ENCODE measurements around the gene AIG1. TPM values are rescaled to one million over a fixed set of nuclear protein-coding genes. Genes with fewer than 3 reads are reported as not detected.

AIG1 gene
- total RNA-seq, 3 donors from 2014 or later (not counting 1 experiment from before 2014, with no cell fraction given): 5.6 to 8.9 (median 6.2) TPM

- H3K4me1 ChIP-seq (ENCODE audit: control insufficient read depth, insufficient read depth, low read length): no peaks in the 10 kb centered on the region
- H3K4me3 ChIP-seq (ENCODE audit: low read length): no peak overlapping the region
- TF ChIP-seq, protein P1, sequence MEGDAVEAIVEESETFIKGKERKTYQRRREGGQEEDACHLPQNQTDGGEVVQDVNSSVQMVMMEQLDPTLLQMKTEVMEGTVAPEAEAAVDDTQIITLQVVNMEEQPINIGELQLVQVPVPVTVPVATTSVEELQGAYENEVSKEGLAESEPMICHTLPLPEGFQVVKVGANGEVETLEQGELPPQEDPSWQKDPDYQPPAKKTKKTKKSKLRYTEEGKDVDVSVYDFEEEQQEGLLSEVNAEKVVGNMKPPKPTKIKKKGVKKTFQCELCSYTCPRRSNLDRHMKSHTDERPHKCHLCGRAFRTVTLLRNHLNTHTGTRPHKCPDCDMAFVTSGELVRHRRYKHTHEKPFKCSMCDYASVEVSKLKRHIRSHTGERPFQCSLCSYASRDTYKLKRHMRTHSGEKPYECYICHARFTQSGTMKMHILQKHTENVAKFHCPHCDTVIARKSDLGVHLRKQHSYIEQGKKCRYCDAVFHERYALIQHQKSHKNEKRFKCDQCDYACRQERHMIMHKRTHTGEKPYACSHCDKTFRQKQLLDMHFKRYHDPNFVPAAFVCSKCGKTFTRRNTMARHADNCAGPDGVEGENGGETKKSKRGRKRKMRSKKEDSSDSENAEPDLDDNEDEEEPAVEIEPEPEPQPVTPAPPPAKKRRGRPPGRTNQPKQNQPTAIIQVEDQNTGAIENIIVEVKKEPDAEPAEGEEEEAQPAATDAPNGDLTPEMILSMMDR (IDR thresholded peaks at IDR 0.05): no peak
- H3K36me3 ChIP-seq (ENCODE audit: control insufficient read depth, insufficient read depth, low read length): no peaks in the 10 kb centered on the region
- H3K36me3 Mint-ChIP-seq: no peaks in the 10 kb centered on the region
- no peaks in the 10 kb centered on the region for H3K27me3 ChIP-seq (ENCODE audit: control insufficient read depth, insufficient read depth, low read length)
- ATAC-seq (no peak), DNase-seq (no peak)
- WGBS (ENCODE audit: insufficient coverage): 94% methylated on average over 16 of the region's 16 CpGs
- intact Hi-C loops (cut with micrococcal nuclease): no loop called here
- no peaks in the 10 kb centered on the region for H3K9me3 ChIP-seq (ENCODE audit: control insufficient read depth, insufficient read depth, low read length)
- no peak overlapping the region for H3K27ac ChIP-seq (ENCODE audit: low read length)
- H3K27me3 Mint-ChIP-seq (ENCODE audit: low read depth in 2 of 2): no peaks in the 10 kb centered on the region
- no peak overlapping the region for H3K4me3 Mint-ChIP-seq
- no peaks in the 10 kb centered on the region for H3K4me1 Mint-ChIP-seq
- no peak overlapping the region for H3K27ac Mint-ChIP-seq
- H3K9me3 Mint-ChIP-seq: no peaks in the 10 kb centered on the region
These were observed 175.6 kb downstream of the AIG1 start for GRCh38 chr6:143236151-143236798.

- DNase-seq (no peak), ATAC-seq (no peak)
- H3K4me3 Mint-ChIP-seq: no peak overlapping the region
- no peaks in the 10 kb centered on the region for H3K27me3 ChIP-seq (ENCODE audit: control insufficient read depth, insufficient read depth, low read length)
- WGBS (ENCODE audit: insufficient coverage): 88% methylated on average over 1 of the region's 1 CpG
- H3K27ac Mint-ChIP-seq: no peak overlapping the region
- no peaks in the 10 kb centered on the region for H3K9me3 ChIP-seq (ENCODE audit: control insufficient read depth, insufficient read depth, low read length)
- no peaks in the 10 kb centered on the region for H3K36me3 ChIP-seq (ENCODE audit: control insufficient read depth, insufficient read depth, low read length)
- H3K4me1 Mint-ChIP-seq: no peaks in the 10 kb centered on the region
- TF ChIP-seq, protein P1 (IDR thresholded peaks at IDR 0.05): no peak
- intact Hi-C loops (cut with micrococcal nuclease): no loop called here
- no peak overlapping the region for H3K4me3 ChIP-seq (ENCODE audit: low read length)
- H3K27ac ChIP-seq (ENCODE audit: low read length): no peak overlapping the region
- no peaks in the 10 kb centered on the region for H3K4me1 ChIP-seq (ENCODE audit: control insufficient read depth, insufficient read depth, low read length)
- peaks cover 0 to 6% of the 10 kb centered on the region in 2 donors for H3K27me3 Mint-ChIP-seq (ENCODE audit: low read depth in 2 of 2)
- H3K36me3 Mint-ChIP-seq: no peaks in the 10 kb centered on the region
- no peaks in the 10 kb centered on the region for H3K9me3 Mint-ChIP-seq
These were observed 177.6 kb downstream of the AIG1 start for GRCh38 chr6:143238306-143238705.

DNA sequence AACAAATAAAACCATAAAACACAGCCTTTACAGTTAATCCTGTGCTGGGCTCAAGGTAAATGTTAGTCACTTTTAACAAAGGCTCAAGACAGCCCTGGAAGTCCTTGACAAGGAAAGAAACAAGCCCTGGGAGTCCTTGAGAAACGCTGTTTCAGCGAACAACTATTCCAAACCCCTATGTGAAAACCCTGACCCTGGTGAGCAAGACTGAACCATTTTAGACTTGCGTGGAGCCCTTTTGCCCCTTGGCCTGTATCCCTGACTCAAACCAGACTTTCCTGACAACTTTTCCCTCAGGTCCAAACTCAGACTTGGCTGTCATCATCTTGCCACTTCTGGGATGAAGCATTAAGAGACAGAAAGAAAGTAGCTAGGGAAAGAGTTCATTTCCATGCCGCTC is 180.4 kb downstream of the AIG1 start:
- Histone ChIP-seq H3K9me3 (ENCODE audit: control insufficient read depth, insufficient read depth, low read length) (no peaks in the 10 kb centered on the region), H3K27ac (ENCODE audit: low read length) (no peak overlapping the region), H3K27me3 (ENCODE audit: control insufficient read depth, insufficient read depth, low read length) (no peaks in the 10 kb centered on the region), H3K36me3 (ENCODE audit: control insufficient read depth, insufficient read depth, low read length) (no peaks in the 10 kb centered on the region), H3K4me3 (ENCODE audit: low read length) (no peak overlapping the region), H3K4me1 (ENCODE audit: control insufficient read depth, insufficient read depth, low read length) (no peaks in the 10 kb centered on the region)
- peaks cover 0 to 6% of the 10 kb centered on the region in 2 donors for H3K27me3 Mint-ChIP-seq (ENCODE audit: low read depth in 2 of 2)
- 97% methylated on average over 4 of the region's 4 CpGs for WGBS (ENCODE audit: insufficient coverage)
- TF ChIP-seq, protein P1 (IDR thresholded peaks at IDR 0.05): no peak
- no peak overlapping the region for H3K27ac Mint-ChIP-seq
- ATAC-seq (no peak), DNase-seq (no peak)
- intact Hi-C loops (cut with micrococcal nuclease): no loop called here
- H3K36me3 Mint-ChIP-seq: no peaks in the 10 kb centered on the region
- no peaks in the 10 kb centered on the region for H3K4me1 Mint-ChIP-seq
- no peaks in the 10 kb centered on the region for H3K9me3 Mint-ChIP-seq
- H3K4me3 Mint-ChIP-seq: no peak overlapping the region

GRCh38 chr6:143241911-143242310 is 181.2 kb downstream of the AIG1 start:
- Mint-ChIP-seq H3K4me3 (no peak overlapping the region), H3K4me1 (no peaks in the 10 kb centered on the region), H3K36me3 (no peaks in the 10 kb centered on the region), H3K27ac (no peak overlapping the region), H3K9me3 (no peaks in the 10 kb centered on the region), H3K27me3 (ENCODE audit: low read depth in 2 of 2) (peaks cover 0 to 6% of the 10 kb centered on the region in 2 donors)
- H3K4me1 ChIP-seq (ENCODE audit: control insufficient read depth, insufficient read depth, low read length): no peaks in the 10 kb centered on the region
- TF ChIP-seq, protein P1 (IDR thresholded peaks at IDR 0.05): no peak
- intact Hi-C loops (cut with micrococcal nuclease): no loop called here
- H3K4me3 ChIP-seq (ENCODE audit: low read length): no peak overlapping the region
- WGBS (ENCODE audit: insufficient coverage): 93% methylated on average over 5 of the region's 5 CpGs
- ATAC-seq (no peak), DNase-seq (no peak)
- H3K9me3 ChIP-seq (ENCODE audit: control insufficient read depth, insufficient read depth, low read length): no peaks in the 10 kb centered on the region
- no peak overlapping the region for H3K27ac ChIP-seq (ENCODE audit: low read length)
- no peaks in the 10 kb centered on the region for H3K27me3 ChIP-seq (ENCODE audit: control insufficient read depth, insufficient read depth, low read length)
- no peaks in the 10 kb centered on the region for H3K36me3 ChIP-seq (ENCODE audit: control insufficient read depth, insufficient read depth, low read length)
